ENCODE measurements around the gene SBF2.

The SBF2 gene

DNA sequence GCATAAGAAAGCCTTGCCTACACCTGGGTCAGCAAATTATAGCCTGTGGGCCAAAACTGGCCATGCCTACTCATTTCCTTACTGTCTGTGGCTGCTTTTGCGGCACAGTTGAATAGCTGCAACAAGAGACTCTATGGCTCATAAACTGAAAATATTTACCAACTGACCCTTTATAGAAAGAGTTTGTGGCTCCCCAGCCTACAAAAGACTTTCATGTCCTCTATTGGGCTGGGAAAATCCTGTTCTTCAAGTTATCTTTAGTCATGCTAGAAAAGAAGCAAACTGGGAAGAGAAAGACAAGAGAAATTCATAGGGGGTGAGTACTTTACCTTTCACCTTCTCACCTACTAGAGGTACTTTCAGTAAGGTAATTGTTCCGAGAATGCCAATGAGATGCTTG is 455.1 kb downstream of the SBF2 start:
- no peak for DNase-seq

DNA sequence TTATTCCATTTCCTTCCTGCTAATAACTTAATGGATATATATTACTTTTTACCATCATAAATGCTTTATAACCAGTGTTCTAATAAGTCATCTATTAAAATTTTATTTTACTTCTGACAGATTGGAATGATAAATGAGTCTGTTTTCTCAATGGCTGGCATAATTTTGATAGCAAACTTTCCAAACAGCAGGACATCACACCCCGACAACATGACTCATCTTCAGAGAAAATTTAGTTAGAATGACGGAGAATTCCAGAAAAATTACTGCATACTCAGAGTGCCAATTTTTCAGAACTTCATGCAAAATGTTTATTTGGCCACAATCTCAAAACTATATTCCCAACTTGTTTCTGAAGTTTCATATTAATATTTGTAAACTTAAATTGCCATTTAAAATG is 455.8 kb downstream of the SBF2 start:
- no peak for DNase-seq

DNA sequence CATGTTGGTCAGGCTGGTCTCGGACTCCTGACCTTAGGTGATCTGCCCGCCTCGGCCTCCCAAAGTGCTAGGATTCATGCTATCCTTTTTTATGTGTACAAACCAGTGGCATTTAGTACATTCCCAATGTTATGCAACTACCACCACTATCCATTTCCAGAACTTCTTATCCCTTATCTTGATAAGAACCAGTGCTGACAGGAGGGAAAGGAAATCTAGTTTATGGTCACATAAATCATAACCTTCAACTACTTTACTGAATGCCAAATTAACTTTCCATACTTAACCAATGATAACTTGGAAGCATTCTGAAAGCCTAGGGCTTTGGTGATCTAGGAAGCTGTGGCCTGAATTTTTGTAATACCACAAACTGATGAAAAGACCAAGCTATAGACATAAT is 459.7 kb downstream of the SBF2 start:
- no peak for DNase-seq

- no peak for DNase-seq
Observed at GRCh38 chr11:9831122-9831521, 462.9 kb downstream of the SBF2 start.

GRCh38 chr11:9827708-9828107 is 466.3 kb downstream of the SBF2 start:
- DNase-seq: no peak

DNA sequence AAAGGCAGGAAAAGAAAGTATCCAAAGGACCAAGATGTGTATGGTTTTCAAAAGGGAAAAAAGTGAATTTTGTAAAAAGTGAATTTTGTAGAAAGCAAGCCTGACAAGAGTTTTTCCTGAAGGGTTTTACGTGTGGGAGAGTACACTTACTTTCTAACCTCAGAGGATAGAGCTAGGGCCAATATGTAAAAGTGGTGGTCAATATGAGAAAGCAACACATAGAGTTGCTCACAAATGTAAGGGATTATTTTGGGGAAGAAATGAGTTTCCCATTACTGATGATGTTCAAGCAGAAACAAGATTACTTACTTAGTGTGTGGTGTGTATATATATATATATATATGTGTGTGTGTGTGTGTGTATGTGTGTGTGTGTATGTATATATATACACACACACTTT is 467.6 kb downstream of the SBF2 start:
- no peak for DNase-seq

- no peak for DNase-seq
Observed at GRCh38 chr11:9825895-9826294, 468.1 kb downstream of the SBF2 start.

- no peak for DNase-seq
Observed at GRCh38 chr11:9825315-9825714, 468.7 kb downstream of the SBF2 start.

- DNase-seq: no peak
Observed at GRCh38 chr11:9823887-9824385, 470.1 kb downstream of the SBF2 start.

- DNase-seq: no peak
Observed at GRCh38 chr11:9823439-9823838, 470.6 kb downstream of the SBF2 start.

DNA sequence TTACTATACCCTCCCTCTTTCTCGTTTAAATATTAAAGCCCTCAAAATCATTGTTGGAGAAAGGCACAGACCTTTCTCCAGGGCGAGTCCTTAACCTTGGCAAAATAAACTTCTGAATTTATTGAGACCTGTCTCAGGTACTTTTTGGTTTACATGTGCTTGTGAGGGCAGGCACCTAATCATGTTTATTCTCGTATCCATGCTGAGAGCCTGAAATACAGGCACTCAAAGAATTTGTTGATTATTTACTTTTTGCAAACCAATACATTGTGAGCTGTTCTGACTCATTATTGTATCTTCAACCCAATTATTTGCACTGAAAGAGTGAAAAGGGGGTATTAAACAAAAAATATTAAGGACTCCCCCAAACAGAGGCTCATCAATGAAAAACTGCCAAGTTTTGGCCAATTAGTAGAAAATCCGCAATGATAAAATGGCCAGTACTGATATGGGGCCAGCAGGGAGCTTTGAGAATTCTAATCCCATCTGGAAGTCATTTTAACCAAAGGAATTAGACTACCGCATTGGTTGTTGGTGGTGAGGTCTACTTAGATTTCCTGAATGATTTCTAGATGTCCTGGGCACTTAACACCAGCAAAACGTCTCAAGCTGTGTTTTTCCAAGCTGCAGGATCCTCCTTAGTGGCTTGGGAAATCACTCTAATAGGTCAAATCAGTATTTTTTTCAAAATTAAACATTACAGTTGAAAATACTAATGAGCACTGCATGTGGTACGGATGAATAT is 472.8 kb downstream of the SBF2 start:
- DNase-seq: no peak

- DNase-seq: no peak
Observed at GRCh38 chr11:9820260-9820659, 473.8 kb downstream of the SBF2 start.

GRCh38 chr11:9817191-9817590 is 476.8 kb downstream of the SBF2 start:
- no peak for DNase-seq

DNA sequence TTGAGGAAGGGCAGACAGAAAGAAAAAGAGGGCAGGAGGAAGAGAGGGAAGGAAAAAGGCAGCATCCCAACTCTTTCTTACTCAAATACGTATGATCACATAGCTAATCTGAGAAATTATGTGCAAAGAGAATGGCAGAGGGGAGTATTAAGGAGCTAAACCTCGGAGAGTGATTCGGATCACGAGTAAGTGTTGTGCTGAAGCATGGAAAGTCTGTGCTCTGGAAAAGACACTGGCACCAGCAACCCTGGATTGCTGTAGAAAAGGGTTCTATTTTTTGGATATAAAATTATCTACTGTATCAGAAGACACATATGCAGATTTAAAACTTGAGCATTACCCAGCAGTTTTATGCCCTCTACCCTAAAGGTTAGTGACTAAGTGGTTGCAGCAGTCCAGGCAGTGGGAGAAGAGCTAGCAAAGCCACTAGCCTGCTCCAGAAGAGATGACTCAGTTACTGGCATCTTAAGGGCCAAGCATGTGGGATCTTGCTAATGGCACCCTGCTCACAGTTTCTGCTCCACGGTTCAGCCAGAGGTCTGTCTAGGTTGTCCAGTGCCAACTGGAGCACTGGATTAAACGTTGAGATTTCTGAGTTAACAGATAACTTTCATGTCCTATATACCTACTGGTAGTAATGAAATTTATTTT is 478.4 kb downstream of the SBF2 start:
- DNase-seq: no peak

DNA sequence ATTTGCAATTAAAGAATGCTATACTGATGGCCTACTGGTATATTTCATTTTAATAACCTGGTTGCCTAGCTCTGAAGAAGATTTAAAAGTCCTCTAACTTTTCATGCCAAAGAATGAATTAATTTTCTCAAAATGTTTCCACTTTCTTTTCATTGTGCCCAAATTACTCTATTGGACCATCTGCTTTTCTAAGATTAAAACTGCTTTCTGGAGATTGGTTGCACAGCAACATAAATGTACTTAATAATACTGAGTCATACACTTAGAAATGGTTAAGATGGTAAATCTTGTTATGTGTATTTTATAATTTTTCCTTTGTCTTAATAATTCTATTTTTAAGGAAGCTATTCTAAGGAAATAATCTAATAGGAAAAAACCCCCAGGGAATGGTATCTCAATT is 479.9 kb downstream of the SBF2 start:
- no peak for DNase-seq

- DNase-seq: no peak
Observed at GRCh38 chr11:9808943-9809342, 485.1 kb downstream of the SBF2 start.

GRCh38 chr11:9806946-9807687 is 486.9 kb downstream of the SBF2 start:
- no peak for DNase-seq

DNA sequence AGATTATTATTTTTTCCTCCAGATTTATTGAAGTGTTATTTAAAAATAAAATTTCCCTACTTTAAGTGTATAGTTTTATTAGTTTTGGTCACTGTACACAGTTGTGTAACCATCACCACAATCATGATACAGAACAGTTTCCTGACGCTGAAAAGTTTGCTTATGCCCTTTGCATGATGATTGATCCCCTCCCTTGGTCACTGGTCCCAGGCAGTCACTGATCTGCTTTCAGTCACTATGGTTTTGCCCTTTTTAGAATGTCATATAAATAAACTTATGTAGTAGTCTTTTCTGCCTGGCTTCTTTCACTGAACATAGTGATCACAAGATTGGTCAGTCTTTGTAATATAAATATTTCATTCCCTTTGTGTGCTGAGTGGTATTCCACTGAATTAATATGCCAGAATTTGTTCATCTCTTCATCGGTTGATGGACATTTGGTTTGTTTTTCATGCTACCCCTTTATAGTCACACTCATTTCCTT is 489.6 kb downstream of the SBF2 start:
- DNase-seq: no peak

DNA sequence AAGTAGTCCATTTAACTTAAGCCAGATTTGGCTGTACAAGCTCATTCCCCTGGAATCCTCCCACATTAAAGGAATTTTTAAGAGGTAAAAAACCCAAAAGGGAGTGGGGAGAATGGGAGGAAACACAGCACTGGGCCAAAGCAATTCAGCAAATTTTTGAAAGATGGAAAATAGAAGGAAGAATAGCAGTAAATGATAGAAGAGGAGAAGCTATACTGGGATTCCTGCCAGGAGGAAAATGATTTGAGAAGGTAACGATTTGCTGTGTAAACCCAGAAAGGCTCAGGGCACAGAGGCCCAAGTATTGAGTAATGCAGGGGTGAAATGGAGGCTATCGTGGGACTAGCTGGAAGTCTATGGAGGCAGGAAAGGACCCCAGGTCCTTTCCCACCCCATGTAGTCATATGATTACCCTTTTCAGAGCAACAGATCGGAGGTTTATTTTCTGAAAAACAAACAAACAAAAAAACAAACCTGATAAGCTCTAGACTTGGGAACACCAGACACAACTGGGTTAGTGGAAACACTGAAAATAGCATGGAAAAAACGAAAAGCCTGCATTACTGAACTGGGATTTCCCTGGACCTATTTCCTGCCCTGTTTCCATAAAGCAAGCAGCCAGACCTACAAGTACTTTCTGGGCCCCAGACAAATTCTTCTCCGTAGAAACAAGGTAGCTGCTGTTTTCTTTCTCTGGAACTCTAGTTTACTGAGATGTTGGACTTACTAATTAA is 490.2 kb downstream of the SBF2 start:
- no peak for DNase-seq

GRCh38 chr11:9802291-9802861 is 491.6 kb downstream of the SBF2 start:
- DNase-seq: no peak

DNA sequence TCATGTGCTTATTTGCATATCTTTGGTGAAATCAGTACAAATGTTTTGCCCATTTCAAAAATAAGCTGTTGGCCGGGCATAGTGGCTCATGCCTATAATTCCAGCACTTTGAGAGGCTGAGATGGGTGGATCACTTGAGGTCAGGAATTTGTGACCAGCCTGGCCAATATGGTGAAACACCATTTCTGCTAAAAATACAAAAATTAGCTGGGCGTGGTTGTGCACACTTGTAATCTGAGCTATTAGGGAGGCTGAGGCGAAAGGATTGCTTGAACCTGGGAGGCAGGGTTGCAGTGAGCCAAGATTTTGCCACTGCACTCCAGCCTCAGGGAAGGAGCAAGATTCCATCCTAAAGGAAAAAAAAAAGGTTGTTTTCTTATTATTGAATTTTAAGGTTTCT is 494.1 kb downstream of the SBF2 start:
- DNase-seq: no peak

- DNase-seq: no peak
Observed at GRCh38 chr11:9797300-9797699, 496.7 kb downstream of the SBF2 start.

- no peak for DNase-seq
Observed at GRCh38 chr11:9796854-9797253, 497.2 kb downstream of the SBF2 start.
